Measurements from ENCODE around the gene HPX.

- TF ChIP-seq CTCF (IDR thresholded peaks at IDR 0.05; ENCODE audit: borderline replicate concordance, extremely low read depth, low read length, poor library complexity, severe bottlenecking) (no peak), EZH2 (IDR thresholded peaks at IDR 0.05; ENCODE audit: borderline replicate concordance, low read depth, low read length, severe bottlenecking) (no peak)
These were observed 49.9 kb downstream of the HPX start for GRCh38 chr11:6390718-6391469.

All from DND-41 (cell line).